ENCODE measurements around the gene CTDSPL.
"Not testable (repeated sequence)": the region's sequence is repeated elsewhere in the genome, so short reads cannot be mapped to it uniquely, and the experiment has no call there.

Gene CTDSPL

GRCh38 chr3:37861620-37862041, at the start of gene CTDSPL:
CTDSPL (plus strand) TSS chr3:37861880; CDS start chr3:37862200, 320 bp downstream.
- peak; percentile 85 for DNase-seq

- DNase-seq: no peak
These were observed 49.2 kb upstream of the CTDSPL start for GRCh38 chr3:37812499-37812896.

- DNase-seq: no peak
These were observed 48.3 kb upstream of the CTDSPL start for GRCh38 chr3:37813403-37813802.

- peak; percentile 15 for DNase-seq
These were observed 47.1 kb upstream of the CTDSPL start for GRCh38 chr3:37814547-37814946.

- DNase-seq: not testable (repeated sequence)
These were observed 46.5 kb upstream of the CTDSPL start for GRCh38 chr3:37815156-37815555.

- DNase-seq: peak; percentile 9
These were observed 45.4 kb upstream of the CTDSPL start for GRCh38 chr3:37816271-37816670.

- no peak for DNase-seq
These were observed 42.1 kb upstream of the CTDSPL start for GRCh38 chr3:37819591-37819990.

- DNase-seq: no peak
These were observed 41.4 kb upstream of the CTDSPL start for GRCh38 chr3:37820286-37820685.

GRCh38 chr3:37823189-37823588, 38.5 kb upstream of the CTDSPL start:
- DNase-seq: no peak

- no peak for DNase-seq
These were observed 37.4 kb upstream of the CTDSPL start for GRCh38 chr3:37824090-37824953.

GRCh38 chr3:37824954-37825328, 36.7 kb upstream of the CTDSPL start:
- DNase-seq: no peak

GRCh38 chr3:37825744-37826400, 35.8 kb upstream of the CTDSPL start:
- peak; percentile 34 for DNase-seq

- peak; percentile 28 for DNase-seq
These were observed 35.2 kb upstream of the CTDSPL start for GRCh38 chr3:37826502-37826901.

- no peak for DNase-seq
These were observed 34.7 kb upstream of the CTDSPL start for GRCh38 chr3:37826933-37827332.

GRCh38 chr3:37832480-37832879, 29.2 kb upstream of the CTDSPL start:
- DNase-seq: no peak

GRCh38 chr3:37833302-37834186, 28.1 kb upstream of the CTDSPL start:
- DNase-seq: no peak

GRCh38 chr3:37836589-37836988, 25.1 kb upstream of the CTDSPL start:
- DNase-seq: no peak

- DNase-seq: no peak
These were observed 14.0 kb upstream of the CTDSPL start for GRCh38 chr3:37847689-37848088.

GRCh38 chr3:37849146-37849923, 12.3 kb upstream of the CTDSPL start:
- peak; percentile 64 for DNase-seq

GRCh38 chr3:37852097-37852496, 9.6 kb upstream of the CTDSPL start:
- peak; percentile 73 for DNase-seq

- no peak for DNase-seq
These were observed 8.9 kb upstream of the CTDSPL start for GRCh38 chr3:37852771-37853170.

- no peak for DNase-seq
These were observed 7.8 kb upstream of the CTDSPL start for GRCh38 chr3:37853691-37854413.
